Right renal pelvis (tissue), 4 donors: ENCODE data around the gene ILKAP. TPM values are rescaled to one million over a fixed set of nuclear protein-coding genes. Genes with fewer than 3 reads are reported as not detected.

Experiments used
- DNase-seq, 4 donors: peaks; one replicate each; pipeline ENCODE4 v3.0.0-alpha.2; 2013; ENCODE audit warnings: low read depth in 4 of 4, low spot score in 3 of 4, missing footprints in 1 of 4
- polyA plus RNA-seq, 4 donors: library from polyadenylated mRNA; unstranded; fragments of 120-200 nt; gene quantifications; one replicate each; pipeline ENCODE4 v1.2.1, GENCODE V29; 2013; ENCODE audit not compliant: insufficient read length in 4 of 4

ILKAP gene
- polyA plus RNA-seq, 4 donors = 39.9 to 44.6 (median 41.8) TPM

DNA sequence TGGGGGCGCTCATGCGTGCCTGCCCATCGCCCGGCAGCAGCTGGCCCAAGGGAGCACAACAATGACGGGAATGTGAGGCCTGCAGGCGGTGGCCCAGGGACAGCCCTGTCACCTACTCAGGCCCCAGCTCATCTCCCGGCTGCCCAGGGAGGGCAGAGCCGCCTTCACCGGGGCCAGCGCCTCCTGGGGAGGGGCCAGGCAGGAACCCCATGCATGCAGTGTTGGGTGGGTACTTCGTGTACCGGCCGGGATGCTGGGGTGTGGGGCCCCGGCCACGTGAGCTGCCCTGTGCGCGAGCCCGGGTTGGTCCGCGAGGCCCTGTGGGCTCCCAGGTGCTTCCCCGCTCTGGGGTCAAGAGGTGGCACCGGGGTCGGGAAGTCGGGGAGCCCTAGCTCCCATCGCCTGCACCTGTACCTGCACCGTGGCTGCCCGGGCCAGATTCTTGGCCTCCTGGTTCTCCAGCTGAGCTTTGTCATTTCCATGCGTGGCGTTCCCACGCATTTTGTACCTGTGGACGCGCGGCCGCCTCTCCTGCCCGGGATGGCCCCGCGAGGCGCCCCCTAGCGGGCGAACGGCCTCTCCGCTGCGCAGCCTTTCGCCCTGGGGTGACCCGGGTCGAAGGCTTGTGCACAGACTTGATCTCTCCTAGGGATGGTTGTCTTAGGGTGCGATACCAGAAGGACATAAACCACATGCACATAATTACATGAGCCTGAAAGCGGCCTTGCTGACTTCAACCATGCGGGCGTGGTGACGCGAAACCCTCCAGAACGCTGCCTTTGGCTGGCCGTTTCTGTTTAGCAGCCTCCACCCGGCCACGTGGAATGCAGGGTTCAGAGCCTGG is 64.1 kb downstream of the ILKAP start:
- DNase-seq = no peak

DNA sequence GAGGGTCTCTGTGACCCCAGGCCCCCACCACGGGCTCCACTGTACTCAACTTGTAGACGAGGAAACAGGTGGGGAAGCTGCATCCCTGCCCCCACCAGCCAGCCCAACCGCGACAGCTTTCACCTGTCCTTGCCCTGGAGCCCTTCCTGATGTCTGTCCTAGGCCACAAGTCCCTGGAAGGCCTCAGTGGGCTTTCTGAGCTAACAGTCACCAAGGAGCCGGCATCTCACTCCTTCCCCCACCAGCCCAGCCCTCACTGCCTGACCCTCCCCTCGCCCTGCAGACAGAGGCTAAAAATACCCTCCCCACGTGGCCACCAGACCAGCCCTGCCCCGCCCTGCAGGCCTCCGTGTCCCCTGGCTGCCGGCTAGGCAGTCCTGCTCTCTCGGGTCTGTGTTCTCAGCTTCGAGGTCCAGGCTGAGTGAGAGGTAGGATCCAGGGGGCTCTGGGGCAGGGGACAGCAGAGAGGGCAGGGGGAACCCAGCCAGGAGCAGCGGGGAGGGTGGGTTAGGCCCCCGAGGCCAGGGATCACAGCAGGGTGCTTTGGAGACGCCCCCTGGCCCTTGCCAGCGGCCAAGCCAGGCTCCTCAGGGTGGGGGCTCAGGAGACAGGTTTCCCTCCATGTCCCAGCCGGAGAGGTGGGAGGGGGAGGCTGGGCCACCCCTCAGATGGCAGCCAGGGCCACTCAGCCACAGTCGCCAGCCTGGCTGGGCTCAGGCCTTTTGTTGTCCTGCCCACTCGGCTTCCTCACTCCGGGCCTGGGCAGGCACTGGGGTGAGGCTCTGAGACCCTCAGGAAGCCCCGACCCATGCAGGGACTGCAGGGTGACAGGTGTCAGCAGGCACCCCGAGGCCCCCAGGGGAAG is 64.9 kb downstream of the ILKAP start, which contains the start of gene KLHL30:
KLHL30 (plus strand) TSS at position 338 of the 865 bp plus-strand sequence. CDS start 2,087 bp downstream, outside the sequence.
- no peak for DNase-seq

DNA sequence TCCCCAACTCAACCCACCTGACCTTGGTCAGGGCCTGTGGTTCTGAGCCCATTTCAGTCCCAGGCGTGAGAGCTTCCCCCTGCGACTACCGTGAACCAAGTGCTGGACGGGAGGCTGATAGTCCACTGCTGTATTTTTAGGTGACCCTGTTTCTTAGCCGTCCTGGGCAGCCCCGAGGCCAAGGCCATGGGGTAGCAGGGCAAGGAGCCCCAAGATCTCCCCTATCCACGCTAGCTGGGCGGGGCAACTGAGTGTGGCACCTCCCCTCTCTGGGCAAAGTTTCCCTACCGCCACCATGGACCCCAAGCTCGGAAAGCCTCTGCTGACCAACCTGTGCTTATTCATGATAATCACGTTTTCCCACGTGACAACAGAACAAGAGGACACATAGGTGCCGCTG is 65.6 kb downstream of the ILKAP start:
- DNase-seq = no peak

DNA sequence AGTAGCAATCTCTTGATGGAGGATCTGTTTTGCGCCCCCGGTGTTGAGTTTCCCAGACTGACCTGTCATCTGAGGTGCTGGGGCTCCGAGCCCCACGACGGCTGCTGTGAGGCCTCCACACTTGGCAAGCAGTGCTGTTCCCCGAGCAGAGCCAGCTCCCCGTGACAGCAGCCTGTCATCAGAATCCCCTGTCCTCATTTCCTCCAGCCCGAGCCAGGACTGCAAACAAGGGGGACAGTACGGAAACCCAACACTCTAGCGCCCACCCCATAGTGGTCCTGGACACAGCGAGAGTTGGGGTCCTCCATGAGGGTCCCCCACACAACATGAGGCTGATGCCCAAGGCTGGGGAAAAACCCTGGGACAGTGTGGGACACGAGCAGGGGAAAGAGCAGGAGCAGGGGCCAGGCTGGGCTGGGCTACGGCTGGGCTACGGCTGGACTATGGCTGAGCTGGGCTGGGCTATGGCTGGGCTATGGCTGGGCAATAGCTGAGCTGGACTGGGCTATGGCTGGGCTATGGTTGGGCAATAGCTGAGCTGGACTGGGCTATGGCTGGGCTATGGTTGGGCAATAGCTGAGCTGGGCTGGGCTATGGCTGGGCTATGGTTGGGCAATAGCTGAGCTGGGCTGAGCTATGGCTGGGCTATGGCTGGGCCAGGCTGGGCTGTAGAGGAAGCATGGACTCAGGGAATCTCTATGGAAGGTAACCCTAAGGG is 66.5 kb downstream of the ILKAP start:
- no peak for DNase-seq

DNA sequence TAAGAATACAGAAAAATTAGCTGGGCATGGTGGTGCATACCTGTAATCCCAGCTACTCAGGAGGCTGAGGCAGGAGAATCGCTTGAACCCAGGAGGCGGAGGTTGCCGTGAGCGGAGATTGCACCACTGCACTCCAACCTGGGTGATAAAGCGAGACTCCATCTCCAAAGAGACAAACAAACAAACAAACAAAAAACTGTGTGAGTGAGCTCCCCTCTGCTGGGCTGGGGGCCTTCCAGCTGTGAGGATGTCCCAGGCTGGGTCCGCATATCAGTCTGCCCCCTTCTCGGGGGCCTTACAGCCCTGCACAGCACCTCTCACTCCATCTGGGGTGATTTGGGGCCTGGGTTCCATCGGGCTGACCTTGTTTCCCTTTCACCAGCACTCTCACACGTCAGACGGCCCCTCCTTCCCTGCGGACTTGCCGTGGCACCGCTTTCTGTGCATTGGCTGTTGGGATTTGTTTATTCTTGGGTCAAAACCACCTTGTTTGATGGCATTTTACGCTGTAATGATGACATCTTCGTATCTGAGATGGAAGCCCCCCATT is 67.8 kb downstream of the ILKAP start:
- DNase-seq = no peak

DNA sequence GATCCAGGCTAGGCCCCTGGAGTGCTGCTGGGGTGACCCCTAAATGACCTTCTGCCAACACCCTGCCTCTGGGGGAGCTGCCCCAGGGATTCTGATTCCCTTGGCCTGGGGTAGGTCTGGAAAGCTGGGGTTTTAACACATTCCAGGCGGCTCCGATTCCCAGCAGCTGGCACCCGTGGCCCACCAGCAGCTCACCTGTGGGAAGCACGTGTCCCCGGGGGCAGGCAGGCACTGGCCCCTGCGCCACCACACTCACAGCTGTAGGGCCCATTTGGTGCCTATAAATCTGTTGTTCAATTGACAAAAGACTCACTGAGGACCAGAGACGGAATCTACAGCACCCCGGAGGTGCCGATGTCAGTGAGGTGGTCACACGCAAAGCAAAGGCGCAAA is 69.1 kb downstream of the ILKAP start:
- no peak for DNase-seq

DNA sequence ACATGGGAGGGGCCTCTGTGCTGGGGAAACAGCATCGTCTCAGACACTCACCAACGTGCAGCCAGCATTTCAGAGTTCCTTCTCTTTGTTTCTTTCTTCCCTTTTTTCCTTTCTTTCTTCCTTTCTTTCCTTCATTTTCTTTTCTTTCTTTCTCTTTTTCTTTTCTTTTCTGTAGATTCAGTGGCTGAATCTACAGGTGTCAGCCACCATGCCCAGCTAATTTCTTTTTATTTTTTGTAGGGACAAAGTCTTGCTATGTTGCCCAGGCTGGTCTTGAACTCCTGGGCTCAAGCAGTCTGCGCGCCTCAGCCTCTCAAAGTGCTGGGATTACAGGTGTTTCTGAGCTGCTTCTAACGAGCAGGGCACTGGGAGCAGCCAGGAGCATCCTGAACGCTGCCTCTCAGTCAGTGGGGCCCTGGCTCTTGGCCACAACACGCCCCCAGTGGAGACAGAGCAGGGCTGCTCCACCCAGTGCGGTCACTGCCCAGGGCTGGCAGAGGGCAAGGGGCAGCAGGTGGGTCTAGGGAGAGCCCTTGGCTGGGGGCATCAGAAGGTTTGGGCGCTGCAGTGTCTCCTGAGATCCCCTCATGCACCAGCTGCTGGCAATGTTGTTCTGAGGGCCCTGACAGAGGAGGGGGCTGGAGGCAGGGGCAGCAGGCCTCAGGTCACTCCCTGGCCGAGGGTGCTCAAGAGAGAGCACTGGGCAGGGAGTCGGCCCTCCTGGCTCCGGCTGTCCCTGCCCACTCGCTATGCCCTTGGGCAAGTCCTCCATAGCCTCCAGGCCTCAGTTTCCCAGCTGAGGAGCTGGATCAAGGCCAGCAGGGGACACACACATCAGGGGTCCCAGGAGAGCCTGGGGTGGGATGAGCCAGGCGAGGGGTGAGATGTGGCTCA is 69.7 kb downstream of the ILKAP start:
- DNase-seq = no peak

DNA sequence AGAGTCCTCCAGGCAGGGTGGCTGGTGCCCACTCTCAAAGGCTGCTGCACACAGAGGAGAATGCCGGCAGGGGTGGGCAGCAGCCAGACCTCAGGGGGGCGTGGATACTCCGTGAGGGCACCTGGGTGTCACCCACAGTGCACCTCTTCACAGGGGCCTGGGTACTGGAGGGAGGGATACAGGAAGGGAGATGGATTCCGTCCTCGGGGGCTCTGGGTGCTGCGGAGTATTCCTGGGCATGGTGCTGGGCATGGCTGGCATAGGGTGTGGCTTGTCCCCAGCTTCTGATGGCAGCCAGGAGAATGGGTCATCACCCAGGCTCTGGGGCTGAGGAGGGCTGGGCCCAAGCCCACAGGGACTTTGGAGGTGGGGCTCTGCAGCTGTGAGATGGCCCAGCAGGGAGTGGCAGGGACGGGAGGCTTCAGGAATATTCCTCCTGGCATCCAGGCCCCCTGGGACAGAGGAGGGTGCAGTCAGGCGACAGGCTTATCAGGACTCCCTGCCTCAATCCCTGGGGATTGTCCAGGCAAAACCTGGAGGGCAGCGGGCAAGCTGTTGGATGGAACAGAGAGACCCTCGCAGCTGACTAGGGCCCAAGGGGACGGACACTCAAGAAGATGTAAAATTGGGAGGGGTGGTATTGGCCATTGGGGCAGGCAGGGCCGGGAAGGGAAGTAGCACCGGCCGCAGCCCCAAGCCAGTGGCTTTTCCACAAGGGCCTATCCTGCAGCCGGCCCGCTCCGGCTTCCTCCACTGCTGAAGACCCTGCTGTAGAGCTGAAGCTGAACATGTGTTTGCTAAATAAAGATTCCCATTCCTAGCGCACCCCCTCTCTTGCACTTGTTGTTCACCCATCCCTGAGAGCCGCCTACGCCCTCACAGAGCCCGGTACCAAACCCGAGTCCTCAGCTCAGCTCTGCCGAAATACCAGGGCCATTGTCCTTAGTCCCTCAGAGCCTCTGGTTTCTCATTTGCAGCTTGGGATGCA is 70.7 kb downstream of the ILKAP start:
- no peak for DNase-seq

DNA sequence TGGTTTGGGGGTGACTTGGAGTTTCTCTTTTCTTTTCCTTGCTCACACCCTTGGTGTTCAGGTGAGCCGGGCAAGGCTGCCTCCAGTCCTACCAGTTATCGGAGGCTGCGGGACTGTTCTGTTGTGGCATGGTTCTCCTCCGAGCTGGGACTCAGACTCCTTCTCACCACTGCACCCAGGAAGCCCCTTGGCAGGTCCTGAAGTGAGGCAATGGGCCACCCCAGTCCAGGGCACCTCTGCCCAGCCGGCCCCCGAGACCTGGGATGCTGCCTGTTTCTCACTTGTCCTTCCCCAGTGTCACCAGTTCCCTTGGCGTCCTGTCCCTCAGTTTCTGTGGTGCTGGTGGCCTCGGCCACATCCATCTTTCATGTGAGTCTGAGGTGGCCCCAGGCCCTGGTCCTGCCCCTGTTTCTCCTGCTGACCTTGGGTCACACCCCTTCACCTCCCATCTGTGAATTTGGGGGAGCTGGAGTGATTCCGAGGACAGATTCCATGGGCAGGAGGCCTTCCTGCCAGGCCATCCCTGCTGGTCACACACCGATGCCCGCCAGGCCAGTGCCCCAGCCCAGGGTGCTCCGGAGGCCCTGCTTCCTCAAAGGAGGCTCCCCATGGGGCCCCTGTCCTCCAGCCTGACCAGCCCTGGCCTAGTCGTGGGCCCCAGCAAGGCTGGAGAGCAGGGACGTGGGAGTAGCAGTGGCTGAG is 71.6 kb downstream of the ILKAP start:
- no peak for DNase-seq

DNA sequence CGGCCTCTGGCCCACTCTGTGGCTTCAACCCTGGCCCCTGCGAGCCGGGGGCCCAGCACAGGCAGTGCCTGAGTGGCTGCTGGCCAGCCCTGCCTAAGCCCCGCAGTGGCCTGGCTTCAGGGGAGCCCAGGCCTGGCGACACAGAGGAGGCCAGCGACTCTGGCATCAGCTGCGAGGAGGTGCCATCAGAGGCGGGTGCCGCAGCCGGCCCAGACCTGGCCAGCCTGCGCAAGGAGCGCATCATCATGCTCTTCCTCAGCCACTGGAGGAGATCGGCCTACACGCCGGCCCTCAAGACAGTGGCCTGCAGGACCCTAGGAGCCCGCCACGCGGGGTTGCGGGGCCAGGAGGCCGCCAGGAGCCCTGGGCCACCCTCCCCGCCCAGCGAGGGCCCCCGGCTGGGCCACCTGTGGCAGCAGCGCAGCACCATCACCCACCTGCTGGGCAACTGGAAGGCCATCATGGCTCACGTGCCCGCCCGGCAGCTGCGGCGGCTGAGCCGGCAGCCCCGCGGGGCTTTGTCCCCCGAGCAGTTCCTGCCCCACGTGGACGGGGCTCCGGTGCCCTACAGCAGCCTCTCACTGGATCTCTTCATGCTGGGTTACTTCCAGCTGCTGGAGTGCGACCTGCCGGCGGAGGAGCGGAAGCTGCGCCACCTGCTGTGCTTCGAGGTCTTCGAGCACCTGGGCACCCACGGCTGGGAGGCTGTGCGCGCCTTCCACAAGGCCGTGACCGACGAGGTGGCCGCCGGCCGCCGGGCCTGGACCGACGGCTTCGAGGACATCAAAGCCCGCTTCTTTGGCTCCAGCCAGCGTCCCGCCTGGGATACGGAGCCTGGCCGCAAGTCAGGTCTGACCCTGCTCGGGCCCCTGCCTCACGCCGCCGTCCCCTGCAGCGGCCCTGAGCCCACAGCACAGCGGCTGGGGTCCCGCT is 72.5 kb downstream of the ILKAP start:
- no peak for DNase-seq

DNA sequence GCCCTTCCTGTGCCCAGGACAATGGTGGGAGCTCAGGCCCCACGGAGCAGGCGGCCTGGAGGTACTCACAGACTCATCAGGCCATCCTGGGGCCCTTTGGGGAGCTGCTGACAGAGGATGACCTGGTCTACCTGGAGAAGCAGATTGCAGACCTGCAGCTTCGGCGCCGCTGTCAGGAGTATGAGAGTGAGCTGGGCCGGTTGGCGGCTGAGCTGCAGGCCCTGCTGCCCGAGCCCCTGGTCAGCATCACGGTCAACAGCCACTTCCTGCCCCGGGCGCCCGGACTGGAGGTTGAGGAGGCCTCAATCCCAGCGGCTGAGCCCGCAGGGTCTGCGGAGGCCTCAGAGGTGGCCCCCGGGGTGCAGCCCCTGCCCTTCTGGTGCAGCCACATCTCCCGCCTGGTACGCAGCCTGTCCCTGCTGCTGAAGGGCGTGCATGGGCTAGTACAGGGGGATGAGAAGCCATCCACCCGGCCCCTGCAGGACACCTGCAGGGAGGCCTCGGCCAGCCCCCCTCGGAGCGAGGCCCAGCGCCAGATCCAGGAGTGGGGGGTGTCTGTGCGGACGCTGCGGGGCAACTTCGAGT is 73.3 kb downstream of the ILKAP start:
- DNase-seq = no peak

DNA sequence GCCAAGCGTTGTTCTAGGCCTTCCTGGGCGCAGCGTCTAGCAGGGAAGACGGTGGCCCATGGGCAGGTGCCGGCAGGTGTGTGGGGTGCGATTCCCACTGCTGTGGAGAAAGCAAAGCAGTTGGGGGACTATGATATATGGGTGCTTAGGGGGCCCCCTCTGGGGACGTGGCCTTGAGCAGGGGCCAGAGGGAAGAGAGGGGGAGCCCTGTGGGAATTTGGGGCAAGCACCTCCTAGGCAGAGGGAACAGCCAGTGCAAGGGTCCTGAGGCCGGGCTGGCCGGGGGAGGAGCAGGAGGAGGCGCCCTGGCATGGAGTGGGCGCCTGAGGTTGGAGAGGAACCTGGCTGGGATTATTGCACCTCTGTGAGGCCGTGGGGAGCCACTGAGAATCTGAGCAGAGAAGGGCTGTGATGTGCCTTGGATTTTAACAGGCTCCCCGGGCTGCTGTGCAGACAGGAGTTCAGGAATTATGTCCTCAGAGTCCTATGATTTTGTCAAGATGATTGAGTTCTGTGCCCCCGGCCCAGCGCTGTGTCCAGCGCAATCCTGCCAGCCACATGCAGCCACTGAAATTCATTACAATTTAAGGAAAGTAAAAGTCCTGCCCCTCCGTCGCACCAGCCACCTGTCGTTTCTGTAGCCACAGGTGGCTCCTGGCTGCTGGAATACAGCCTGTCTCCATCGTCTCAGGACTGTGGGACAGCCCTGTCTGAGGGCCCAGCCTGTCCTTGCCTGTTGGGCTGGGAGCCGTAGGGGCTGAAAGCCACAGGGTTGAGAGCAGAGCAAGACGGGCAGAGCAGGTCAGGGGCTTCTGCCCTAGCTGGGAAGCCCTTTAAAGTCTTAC is 74.1 kb downstream of the ILKAP start:
- DNase-seq = no peak

DNA sequence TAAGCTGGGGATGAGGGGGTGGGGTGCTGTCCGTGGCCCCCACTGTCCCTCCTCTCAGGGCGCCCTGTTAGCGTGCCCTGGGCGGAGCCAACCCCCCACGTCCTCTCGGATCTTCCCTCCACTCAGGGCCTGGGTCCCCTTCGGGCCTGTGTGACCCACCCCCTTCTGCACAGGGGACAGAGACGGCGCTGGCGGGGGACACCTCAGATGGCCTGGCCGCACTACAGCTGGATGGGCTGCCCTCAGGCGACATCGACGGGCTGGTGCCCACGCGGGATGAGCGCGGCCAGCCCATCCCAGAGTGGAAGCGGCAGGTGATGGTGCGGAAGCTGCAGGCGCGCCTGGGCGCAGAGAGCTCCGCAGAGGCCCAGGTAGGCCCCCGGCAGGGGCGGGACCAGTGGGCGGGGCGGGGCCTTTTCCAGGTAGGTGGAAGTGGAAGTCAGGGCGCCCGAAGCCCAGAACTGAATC is 74.9 kb downstream of the ILKAP start:
- DNase-seq = no peak

DNA sequence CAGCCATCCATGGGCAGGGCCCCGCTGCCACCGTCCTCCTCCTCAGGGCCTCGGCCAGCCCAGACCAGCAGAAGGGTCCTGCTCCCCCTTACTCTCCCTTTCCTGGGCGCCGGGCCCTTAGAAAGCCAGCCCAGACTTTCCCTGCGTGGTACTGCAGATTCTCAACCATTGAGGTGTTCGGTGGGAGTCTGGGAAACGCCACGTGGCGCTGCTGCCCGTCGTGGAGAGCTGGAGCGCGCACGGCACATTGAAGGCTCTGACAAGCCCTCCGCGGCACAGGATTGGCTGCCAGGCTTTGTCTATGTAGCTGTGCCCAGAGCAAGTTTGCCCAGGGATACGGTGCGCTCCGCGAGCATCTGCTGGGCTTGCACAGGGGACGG is 75.4 kb downstream of the ILKAP start:
- DNase-seq = no peak
